ENCODE results near the gene SPDYE8. TPM values are rescaled to one million over a fixed set of nuclear protein-coding genes. Genes with fewer than 3 reads are reported as not detected.
"Not testable (repeated sequence)": the region's sequence is repeated elsewhere in the genome, so short reads cannot be mapped to it uniquely, and the experiment has no call there.

Gene SPDYE8
- total RNA-seq (2021) = not detected in 2 replicates
- long read RNA-seq = 0 reads

GRCh38 chr7:73029666-73030065 is at the start of gene SPDYE8:
Gene SPDYE8 (minus strand): TSS chr7:73029766. CDS start chr7:73027966, 1,800 bp downstream.
- not testable (repeated sequence) for H2BK12ac ChIP-seq (ENCODE audit: insufficient read length, low read depth, low read length); H3K79me2 ChIP-seq (ENCODE audit: insufficient read depth, low read length); H3K14ac ChIP-seq (ENCODE audit: insufficient read depth, low read length); H3K4me1 ChIP-seq (ENCODE audit: insufficient read depth, low read length); H2BK5ac ChIP-seq (ENCODE audit: insufficient read length, low read length); H2AK5ac ChIP-seq (ENCODE audit: insufficient read length, low read length); H3K4me3 Mint-ChIP-seq; H3K4me1 Mint-ChIP-seq; H4K91ac ChIP-seq (ENCODE audit: insufficient read length, low read depth, low read length); H3K27me3 Mint-ChIP-seq (ENCODE audit: low read depth); DNase-seq; H3K23me2 ChIP-seq (ENCODE audit: insufficient read length, low read depth, low read length, poor library complexity, severe bottlenecking); H3T11ph ChIP-seq (ENCODE audit: low read length); H3K18ac ChIP-seq (ENCODE audit: insufficient read length, low read depth, low read length); H2BK15ac ChIP-seq (ENCODE audit: low read depth, low read length); H3K23ac ChIP-seq (ENCODE audit: insufficient read length, low read depth, low read length); H2BK120ac ChIP-seq (ENCODE audit: low read depth, low read length, poor library complexity, severe bottlenecking); H3K79me1 ChIP-seq (ENCODE audit: insufficient read depth, low read depth, low read length, poor library complexity, severe bottlenecking); H3K27ac ChIP-seq (ENCODE audit: insufficient read length, low read depth, low read length); H3K56ac ChIP-seq (ENCODE audit: insufficient read length, low read depth, low read length); H3K4ac ChIP-seq (ENCODE audit: low read depth, low read length); H3K4me2 ChIP-seq (ENCODE audit: insufficient read depth, insufficient read length, low read length); H3K36me3 Mint-ChIP-seq (ENCODE audit: insufficient read depth in 1 of 3, low read depth in 3 of 3); H2AFZ ChIP-seq (ENCODE audit: low read length); H4K8ac ChIP-seq (replicated peaks; ENCODE audit: insufficient read length, low read depth, low read length); H3K9me3 ChIP-seq (ENCODE audit: control insufficient read depth, low read depth, low read length); H3K27me3 ChIP-seq (ENCODE audit: insufficient read depth, low read length); H4K20me1 ChIP-seq (ENCODE audit: control insufficient read depth, insufficient read depth, insufficient read length); H3K9me3 Mint-ChIP-seq; H3K9ac ChIP-seq (ENCODE audit: extremely low read depth, insufficient read length, low read length); H2BK20ac ChIP-seq (ENCODE audit: low read depth, low read length, poor library complexity, severe bottlenecking); H3K27ac Mint-ChIP-seq; H4K5ac ChIP-seq (ENCODE audit: insufficient read length, low read depth, low read length)
- WGBS (ENCODE audit: extremely low coverage, insufficient read length, low lambda C conversion rate) = no CpG with 5 or more reads among the region's 8 CpGs

GRCh38 chr7:73057811-73058210 is 28.2 kb upstream of the SPDYE8 start, which contains the start of gene SPDYE11:
Gene SPDYE11 (minus strand): TSS chr7:73057911. CDS start chr7:73056111, 1,800 bp downstream.
- H2AK5ac ChIP-seq (ENCODE audit: insufficient read length, low read length); H2BK120ac ChIP-seq (ENCODE audit: low read depth, low read length, poor library complexity, severe bottlenecking); H3K9ac ChIP-seq (ENCODE audit: extremely low read depth, insufficient read length, low read length); H3K27me3 Mint-ChIP-seq (ENCODE audit: low read depth); H3K4me1 ChIP-seq (ENCODE audit: insufficient read depth, low read length); DNase-seq; H3K79me2 ChIP-seq (ENCODE audit: insufficient read depth, low read length); H4K5ac ChIP-seq (ENCODE audit: insufficient read length, low read depth, low read length); H3K4me3 Mint-ChIP-seq; H3K9me3 Mint-ChIP-seq; H3K23me2 ChIP-seq (ENCODE audit: insufficient read length, low read depth, low read length, poor library complexity, severe bottlenecking); H2BK20ac ChIP-seq (ENCODE audit: low read depth, low read length, poor library complexity, severe bottlenecking); H4K20me1 ChIP-seq (ENCODE audit: control insufficient read depth, insufficient read depth, insufficient read length); H2BK5ac ChIP-seq (ENCODE audit: insufficient read length, low read length); H3K36me3 Mint-ChIP-seq (ENCODE audit: insufficient read depth in 1 of 3, low read depth in 3 of 3); H3K79me1 ChIP-seq (ENCODE audit: insufficient read depth, low read depth, low read length, poor library complexity, severe bottlenecking); H3K18ac ChIP-seq (ENCODE audit: insufficient read length, low read depth, low read length); H3K27ac ChIP-seq (ENCODE audit: insufficient read length, low read depth, low read length); H3K9me3 ChIP-seq (ENCODE audit: control insufficient read depth, low read depth, low read length); H3K56ac ChIP-seq (ENCODE audit: insufficient read length, low read depth, low read length); H3K23ac ChIP-seq (ENCODE audit: insufficient read length, low read depth, low read length); H4K8ac ChIP-seq (replicated peaks; ENCODE audit: insufficient read length, low read depth, low read length); H3K27me3 ChIP-seq (ENCODE audit: insufficient read depth, low read length); H3K4me2 ChIP-seq (ENCODE audit: insufficient read depth, insufficient read length, low read length); H2BK15ac ChIP-seq (ENCODE audit: low read depth, low read length); H2BK12ac ChIP-seq (ENCODE audit: insufficient read length, low read depth, low read length); H3T11ph ChIP-seq (ENCODE audit: low read length); H3K27ac Mint-ChIP-seq; H3K14ac ChIP-seq (ENCODE audit: insufficient read depth, low read length); H4K91ac ChIP-seq (ENCODE audit: insufficient read length, low read depth, low read length); H3K4me1 Mint-ChIP-seq; H2AFZ ChIP-seq (ENCODE audit: low read length); H3K4ac ChIP-seq (ENCODE audit: low read depth, low read length): not testable (repeated sequence)
- WGBS (ENCODE audit: extremely low coverage, insufficient read length, low lambda C conversion rate) = no CpG with 5 or more reads among the region's 8 CpGs

Measured in H9 (cell line).